Germinal center (tissue), 1 donor: ENCODE measurements around the gene EIF2B4.
"Not testable (repeated sequence)": the region's sequence is repeated elsewhere in the genome, so short reads cannot be mapped to it uniquely, and the experiment has no call there.

ENCODE experiments used
- DNase-seq: peaks from one replicate; pipeline ENCODE4 v3.0.0; 2012; ENCODE audit warnings: mixed read lengths, low spot score

Gene EIF2B4

DNA sequence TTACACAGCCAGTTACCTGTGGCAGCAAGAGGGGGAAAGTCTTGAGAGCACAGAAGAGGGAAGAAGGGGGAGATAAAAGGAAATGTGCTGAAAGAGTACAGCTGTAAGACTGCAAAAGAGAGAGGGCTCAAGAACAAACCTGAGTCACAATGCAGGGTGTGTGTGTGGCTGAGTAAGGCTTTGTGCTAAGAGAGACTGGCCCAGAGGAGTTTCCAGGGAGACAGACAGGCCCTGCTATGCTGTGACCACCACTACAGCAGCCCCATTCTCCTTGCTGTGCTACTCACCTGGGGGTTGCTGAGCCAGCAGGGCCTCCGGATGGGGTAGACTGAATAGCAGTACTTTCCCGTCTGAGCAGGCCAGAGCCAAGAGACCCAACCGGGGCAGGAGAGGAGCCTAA, 34.8 kb downstream of the EIF2B4 start:
- no peak for DNase-seq

DNA sequence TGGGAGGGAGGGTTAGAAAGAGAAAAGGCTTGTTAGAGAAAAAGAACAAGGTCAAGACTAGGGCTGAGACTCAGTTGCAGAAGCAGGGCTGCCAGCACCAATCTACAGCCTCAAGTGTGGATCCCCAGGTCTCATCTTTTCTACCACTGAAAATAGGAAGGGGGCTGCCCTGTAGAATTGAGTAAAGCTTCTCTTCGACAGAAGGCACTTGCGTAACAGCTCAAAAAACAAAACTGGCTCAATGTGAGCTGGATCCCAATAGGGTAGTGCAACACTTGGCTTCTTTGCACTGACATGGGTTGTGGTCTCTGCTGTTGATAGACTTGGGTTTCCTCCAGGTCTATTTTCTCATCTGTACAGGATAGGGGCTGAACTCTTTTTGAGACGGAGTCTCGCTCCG, 45.4 kb downstream of the EIF2B4 start:
- DNase-seq = no peak

DNA sequence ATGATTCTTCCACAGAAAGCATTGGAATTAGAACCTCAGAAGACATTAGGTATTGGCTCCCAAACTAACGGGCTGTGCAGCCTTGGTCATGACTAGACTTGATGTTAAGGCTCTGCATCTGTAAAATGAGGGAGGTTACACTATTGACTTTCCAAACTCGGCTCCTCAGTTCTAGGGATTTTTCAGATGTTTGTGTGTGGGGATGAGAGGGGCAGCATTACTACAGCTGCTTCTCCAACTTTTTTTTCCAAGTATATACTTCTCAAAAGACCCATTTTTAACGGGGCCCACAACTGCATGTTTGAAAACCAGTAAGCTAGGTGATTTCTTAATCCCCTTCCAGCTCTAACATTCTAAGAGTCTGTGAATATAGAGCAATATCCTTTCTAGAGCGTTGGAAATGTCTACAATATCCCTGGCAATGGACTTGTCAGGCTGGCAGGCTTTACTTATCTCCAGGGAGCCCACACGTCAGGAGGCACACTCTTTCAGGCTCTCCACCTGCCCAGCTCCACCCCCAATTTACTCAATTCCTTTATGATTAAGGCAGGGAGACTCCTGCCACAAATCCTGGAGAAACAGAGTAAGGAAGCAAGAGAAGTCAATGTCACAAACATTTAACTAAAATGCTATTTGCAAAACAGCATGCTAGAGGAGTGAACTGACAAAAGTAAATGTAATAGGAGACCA, 46.4 kb downstream of the EIF2B4 start:
- no peak for DNase-seq

DNA sequence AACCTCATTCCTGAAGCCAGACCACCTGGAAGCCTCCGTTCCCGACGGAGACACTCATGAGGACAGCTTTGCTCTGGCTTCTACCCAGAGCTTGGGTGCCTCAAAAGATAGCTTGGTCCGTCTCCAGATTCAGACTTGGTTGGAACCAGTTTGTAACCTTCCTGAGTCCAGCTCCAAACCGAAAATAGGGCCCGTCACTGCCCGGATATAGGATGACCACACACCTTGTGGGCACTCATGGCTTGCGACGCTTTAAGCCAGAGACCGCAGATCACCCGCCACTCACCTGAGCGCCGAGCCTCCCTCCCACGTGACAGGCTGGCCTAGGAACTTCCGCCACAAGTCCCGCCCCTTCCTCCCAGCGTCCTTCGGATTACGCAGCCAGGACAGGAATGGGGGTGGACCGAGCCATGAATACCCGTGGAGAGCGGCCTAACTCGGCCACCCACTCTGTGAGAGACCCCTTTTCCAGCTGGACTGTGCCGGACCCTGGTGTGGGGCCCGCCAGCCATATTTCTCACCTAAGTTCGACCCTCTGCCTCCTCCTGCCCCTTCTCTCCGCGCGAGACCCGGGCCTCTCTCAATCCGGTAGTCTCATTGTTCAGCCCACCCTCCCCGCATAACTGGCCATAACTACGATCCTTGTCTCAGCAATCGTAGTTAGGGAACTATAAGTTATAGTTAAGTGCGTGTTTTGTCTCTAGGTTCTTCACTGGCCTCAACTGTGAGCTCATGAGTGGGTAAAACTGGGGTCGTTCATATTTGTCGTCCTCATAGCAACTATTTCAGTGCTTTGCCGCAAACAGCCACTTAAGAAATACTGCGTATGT, 47.2 kb downstream of the EIF2B4 start, which contains the start of gene MPV17:
MPV17 (minus strand) TSS at position 332 of the 830 bp plus-strand sequence. CDS start 580 bp downstream, outside the sequence.
- DNase-seq = peak; percentile 95

DNA sequence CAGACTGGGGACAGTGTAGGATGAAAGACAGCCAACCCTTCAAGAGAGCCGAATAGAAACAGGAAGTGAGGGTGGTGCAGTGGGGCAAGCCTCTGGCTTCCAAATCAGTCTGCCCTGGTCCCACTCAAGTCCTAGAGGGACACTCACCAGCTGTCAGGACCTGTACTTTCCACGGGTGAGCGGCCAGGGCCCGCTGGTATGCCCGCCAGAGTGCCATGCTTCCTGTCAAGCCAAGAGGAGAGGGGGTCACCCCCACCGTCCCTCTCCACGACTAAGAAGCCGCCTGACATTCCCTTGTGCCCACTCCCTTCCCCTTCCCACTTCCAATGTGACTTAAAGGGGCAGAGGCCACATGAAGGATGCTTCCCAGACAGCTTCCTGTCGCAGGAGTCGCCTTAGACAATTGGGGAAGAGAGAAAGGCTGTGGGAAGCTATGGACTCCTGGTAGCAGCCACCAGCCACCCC, 47.8 kb downstream of the EIF2B4 start:
- peak; percentile 58 for DNase-seq

DNA sequence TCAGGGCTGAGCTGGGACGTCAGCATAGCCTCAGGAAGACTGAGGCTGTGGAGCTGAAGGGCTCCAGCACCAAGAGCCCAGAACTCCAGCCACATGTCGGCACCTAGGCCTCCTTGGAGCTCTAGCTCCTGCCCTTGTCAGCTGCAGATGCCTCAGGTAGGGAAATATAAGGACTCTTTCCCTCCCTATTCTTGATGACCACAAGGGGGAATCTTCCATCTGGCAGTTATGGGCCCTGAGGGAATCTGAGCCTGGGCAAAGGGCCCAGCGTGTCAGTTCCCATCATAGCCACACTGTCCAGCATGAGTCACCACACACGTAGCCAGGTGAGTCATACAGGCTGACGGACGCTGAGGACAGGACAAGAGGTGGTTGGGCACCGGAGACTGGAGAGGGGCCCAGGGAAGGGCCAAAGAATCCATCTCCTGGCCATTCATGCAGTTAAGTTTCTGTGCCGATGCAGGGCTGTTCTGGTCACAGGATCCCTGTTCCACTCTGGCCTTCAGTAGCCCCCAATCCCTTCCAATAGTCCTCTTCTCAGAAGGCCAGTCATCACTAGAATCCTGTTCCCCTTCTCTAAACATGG, 49.1 kb downstream of the EIF2B4 start:
- no peak for DNase-seq

DNA sequence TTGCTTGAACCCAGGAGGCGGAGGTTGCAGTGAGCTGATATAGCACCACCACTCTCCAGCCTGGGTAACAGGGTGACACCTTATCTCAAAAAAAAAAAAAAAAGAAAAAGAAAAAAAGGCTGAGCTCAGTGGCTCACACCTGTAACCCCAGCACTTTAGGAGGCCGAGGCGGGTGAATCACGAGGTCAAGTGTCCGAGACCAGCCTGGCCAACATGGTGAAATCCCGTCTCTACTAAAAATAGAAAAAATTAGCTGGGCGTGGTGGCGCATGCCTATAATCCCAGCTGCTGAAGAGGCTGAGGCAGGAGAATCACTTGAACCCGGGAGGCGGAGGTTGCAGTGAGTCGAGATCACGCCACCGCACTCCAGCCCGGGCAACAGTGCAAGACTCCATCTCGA, 50.3 kb downstream of the EIF2B4 start:
- not testable (repeated sequence) for DNase-seq

DNA sequence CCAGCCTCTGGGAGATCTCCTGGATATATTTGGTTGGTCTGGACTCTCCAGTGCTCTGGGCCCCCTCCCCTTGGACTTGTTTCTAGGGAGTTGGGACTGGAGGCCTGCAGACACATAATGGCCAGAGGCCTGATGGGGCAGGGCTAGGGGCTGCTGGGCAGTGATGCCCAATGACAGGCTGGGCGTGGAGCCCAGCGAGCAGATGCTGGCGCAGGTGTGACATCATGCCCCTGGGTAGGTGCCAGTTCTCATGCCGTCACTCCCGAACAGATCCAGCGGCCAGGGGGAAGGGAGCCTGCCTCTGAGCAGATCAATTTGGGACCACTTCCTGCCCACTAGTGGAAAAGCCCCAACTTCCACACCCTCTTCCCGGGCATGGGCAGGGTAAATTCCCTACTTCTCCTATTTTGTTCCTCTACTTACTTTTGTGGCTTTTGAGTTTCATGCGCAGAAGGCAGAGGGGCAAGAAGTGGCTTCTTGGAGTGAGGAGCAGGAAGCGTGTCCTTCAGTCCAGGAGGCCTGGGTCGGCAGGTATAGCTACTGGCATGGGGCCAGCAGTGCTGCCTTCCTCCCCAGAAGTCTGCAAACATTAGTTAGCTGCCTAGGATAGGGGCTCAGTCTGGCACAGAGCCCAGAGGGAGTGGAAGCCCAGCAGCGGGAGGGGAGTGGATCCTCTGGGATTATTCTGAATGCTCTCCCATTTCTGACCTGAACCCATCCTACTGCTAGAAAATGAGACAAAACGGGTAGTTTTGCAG, 53.3 kb downstream of the EIF2B4 start:
- DNase-seq = no peak

DNA sequence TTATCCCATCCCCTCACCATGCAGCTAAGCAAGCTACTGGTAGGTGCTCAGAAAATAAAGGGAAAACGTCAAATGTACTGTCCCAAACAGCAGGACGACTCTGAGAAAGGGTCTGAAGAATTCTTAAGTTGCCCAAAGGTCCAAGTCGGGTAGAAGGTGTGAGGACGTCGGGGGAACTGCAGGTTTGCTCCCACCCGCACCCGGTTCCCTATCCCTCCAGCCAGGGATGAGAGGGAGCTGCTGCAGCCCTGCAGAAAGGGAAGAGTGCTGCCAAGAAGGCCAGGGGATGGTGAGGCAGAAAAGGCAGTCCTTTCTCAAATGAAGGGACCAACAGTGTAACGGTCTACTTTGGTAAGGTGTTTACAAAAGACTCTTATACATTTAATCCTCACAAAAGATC, 55.0 kb downstream of the EIF2B4 start:
- DNase-seq = no peak

DNA sequence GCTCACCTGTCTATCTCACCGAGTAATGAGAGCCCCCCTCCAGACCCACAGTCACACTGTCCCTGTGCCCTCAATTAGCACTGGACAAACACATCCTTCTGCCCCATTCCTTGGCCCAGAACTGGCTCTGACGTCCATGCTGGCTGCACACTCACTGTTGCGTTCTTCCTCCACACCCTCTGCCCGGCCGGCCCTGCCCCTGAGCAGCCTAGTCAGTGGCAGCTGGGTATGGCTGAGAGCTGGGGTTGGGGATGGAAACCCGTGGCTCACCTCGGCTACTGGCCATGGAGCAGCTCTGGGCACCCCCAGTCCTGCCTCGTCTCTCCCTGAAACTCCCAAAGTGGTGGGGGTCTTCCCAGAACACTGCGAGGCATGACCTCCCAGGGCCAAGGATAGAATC, 55.4 kb downstream of the EIF2B4 start:
- no peak for DNase-seq
